Measurements from ENCODE around the gene BRAF. TPM values are rescaled to one million over a fixed set of nuclear protein-coding genes. Genes with fewer than 3 reads are reported as not detected.

Gene BRAF
- total RNA-seq, 1 donor from 2014 or later, result 60.5 TPM

GRCh38 chr7:140674899-140675701, 249.6 kb downstream of the BRAF start:
- Mint-ChIP-seq H3K27ac (no peak overlapping the region), H3K4me3 (ENCODE audit: low read depth) (peak overlapping the region; percentile 79), H3K9me3 (ENCODE audit: low read depth) (no peaks in the 10 kb centered on the region), H3K4me1 (ENCODE audit: low read depth) (peaks cover 11% of the 10 kb centered on the region), H3K36me3 (ENCODE audit: insufficient read depth) (peaks cover 18% of the 10 kb centered on the region), H3K27me3 (no peaks in the 10 kb centered on the region)
- DNase-seq (ENCODE audit: low spot score, unreplicated experiment), result no peak
- TF ChIP-seq, protein P1, sequence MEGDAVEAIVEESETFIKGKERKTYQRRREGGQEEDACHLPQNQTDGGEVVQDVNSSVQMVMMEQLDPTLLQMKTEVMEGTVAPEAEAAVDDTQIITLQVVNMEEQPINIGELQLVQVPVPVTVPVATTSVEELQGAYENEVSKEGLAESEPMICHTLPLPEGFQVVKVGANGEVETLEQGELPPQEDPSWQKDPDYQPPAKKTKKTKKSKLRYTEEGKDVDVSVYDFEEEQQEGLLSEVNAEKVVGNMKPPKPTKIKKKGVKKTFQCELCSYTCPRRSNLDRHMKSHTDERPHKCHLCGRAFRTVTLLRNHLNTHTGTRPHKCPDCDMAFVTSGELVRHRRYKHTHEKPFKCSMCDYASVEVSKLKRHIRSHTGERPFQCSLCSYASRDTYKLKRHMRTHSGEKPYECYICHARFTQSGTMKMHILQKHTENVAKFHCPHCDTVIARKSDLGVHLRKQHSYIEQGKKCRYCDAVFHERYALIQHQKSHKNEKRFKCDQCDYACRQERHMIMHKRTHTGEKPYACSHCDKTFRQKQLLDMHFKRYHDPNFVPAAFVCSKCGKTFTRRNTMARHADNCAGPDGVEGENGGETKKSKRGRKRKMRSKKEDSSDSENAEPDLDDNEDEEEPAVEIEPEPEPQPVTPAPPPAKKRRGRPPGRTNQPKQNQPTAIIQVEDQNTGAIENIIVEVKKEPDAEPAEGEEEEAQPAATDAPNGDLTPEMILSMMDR (IDR thresholded peaks at IDR 0.05; ENCODE audit: unreplicated experiment), result peak; percentile 47

DNA sequence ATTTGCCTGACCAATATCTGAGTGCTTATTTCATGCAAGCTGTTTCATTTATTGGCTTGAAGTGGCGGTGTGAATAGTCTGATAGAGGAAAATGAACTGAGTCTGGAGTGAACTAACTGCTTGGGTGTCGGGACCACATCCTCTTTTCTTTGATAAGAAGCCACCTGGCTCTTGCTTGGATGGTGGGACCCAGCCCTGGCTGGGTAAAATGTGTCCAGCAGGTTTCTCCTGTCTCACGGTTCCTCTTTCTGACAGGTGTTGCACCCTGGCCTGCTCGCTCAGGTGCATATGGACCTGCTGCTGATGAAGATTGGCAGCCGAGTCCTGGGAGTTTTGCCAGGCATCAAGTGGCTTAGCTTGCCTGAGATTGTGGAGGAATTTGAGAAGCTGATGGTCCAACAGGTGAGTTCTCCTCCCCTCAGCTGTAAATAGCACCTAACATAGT, 250.4 kb downstream of the BRAF start:
- TF ChIP-seq, protein P1 (IDR thresholded peaks at IDR 0.05; ENCODE audit: unreplicated experiment), result no peak
- no peak overlapping the region for H3K27ac Mint-ChIP-seq
- H3K4me3 Mint-ChIP-seq (ENCODE audit: low read depth), result peak overlapping the region; percentile 79
- H3K4me1 Mint-ChIP-seq (ENCODE audit: low read depth), result peaks cover 11% of the 10 kb centered on the region
- H3K9me3 Mint-ChIP-seq (ENCODE audit: low read depth), result no peaks in the 10 kb centered on the region
- H3K36me3 Mint-ChIP-seq (ENCODE audit: insufficient read depth), result peaks cover 15% of the 10 kb centered on the region
- DNase-seq (ENCODE audit: low spot score, unreplicated experiment), result no peak
- H3K27me3 Mint-ChIP-seq, result no peaks in the 10 kb centered on the region

- Mint-ChIP-seq H3K4me3 (ENCODE audit: low read depth) (peak overlapping the region; percentile 79), H3K4me1 (ENCODE audit: low read depth) (peaks cover 11% of the 10 kb centered on the region), H3K27me3 (no peaks in the 10 kb centered on the region), H3K36me3 (ENCODE audit: insufficient read depth) (peaks cover 12% of the 10 kb centered on the region), H3K9me3 (ENCODE audit: low read depth) (no peaks in the 10 kb centered on the region), H3K27ac (peak overlapping the region; percentile 80)
- DNase-seq (ENCODE audit: low spot score, unreplicated experiment), result no peak
- TF ChIP-seq, protein P1 (IDR thresholded peaks at IDR 0.05; ENCODE audit: unreplicated experiment), result no peak
These were observed 251.0 kb downstream of the BRAF start for GRCh38 chr7:140673774-140674155.

DNA sequence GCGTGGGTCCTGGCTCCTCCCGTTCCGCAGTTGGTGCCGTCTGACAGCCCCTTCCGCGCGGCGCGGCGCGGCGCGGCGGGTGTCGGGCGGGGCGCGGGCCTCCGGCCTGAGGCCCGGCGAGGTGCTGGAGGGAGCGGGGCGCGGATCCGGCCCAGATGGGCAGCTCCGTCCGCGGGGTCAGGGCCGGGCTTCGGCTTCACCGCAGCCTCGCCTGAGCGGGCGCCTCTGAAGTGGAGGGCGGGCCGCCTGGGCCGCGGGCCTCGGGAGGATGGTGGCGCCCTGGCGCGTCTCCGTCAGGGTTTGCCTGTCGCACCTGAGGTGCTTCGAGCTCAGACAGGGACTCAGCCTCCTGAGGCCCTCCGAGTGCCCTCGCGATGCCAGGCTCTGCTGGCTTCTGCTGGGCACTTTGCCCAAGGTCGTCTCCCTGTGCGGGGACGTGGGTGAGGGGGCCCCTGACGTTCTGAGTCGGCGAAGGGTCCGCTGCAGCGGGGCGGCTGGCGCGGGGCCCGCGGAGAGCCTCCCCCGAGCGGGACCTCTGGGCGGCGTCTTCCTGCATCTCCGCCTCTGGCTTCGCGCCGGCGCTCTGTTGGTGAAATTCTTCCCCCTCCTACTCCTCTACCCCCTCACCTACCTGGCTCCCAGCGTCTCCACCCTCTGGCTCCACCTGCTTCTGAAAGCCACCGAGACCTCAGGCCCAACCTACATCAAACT, 251.5 kb downstream of the BRAF start:
- Mint-ChIP-seq H3K27me3 (no peaks in the 10 kb centered on the region), H3K9me3 (ENCODE audit: low read depth) (no peaks in the 10 kb centered on the region), H3K4me3 (ENCODE audit: low read depth) (peak overlapping the region; percentile 79), H3K27ac (peak overlapping the region; percentile 80), H3K4me1 (ENCODE audit: low read depth) (peaks cover 11% of the 10 kb centered on the region), H3K36me3 (ENCODE audit: insufficient read depth) (peaks cover 10% of the 10 kb centered on the region)
- TF ChIP-seq, protein P1 (IDR thresholded peaks at IDR 0.05; ENCODE audit: unreplicated experiment), result no peak
- peak; percentile 38 for DNase-seq (ENCODE audit: low spot score, unreplicated experiment)

GRCh38 chr7:140672382-140673062, 252.2 kb downstream of the BRAF start, which contains the start of gene ADCK2:
Gene ADCK2, plus strand, starts transcription at chr7:140672945. Its CDS starts 386 bp downstream, at chr7:140673331.
- DNase-seq (ENCODE audit: low spot score, unreplicated experiment), result no peak
- Mint-ChIP-seq H3K27me3 (no peaks in the 10 kb centered on the region), H3K4me3 (ENCODE audit: low read depth) (peak within 1 kb of the TSS; percentile 79), H3K9me3 (ENCODE audit: low read depth) (no peaks in the 10 kb centered on the region), H3K36me3 (ENCODE audit: insufficient read depth) (peaks cover 4% of the 10 kb centered on the region), H3K4me1 (ENCODE audit: low read depth) (peaks cover 11% of the 10 kb centered on the region), H3K27ac (peak within 1 kb of the TSS; percentile 80)
- TF ChIP-seq, protein P1 (IDR thresholded peaks at IDR 0.05; ENCODE audit: unreplicated experiment), result no peak

Data from progenitor cell of endocrine pancreas (in vitro differentiated cells).